HepG2 (cell line): Measurements from ENCODE around the gene RPS6KA2. TPM values are rescaled to one million over a fixed set of nuclear protein-coding genes. Genes with fewer than 3 reads are reported as not detected.
A peak's percentile ranks its signal among the peaks of the same experiment; 100 is the strongest.
"Not testable (repeated sequence)": the region's sequence is repeated elsewhere in the genome, so short reads cannot be mapped to it uniquely, and the experiment has no call there.

Source experiments
- ATAC-seq: fragments of 200-7000 bp; cut with Tn5 transposase; 3 replicates; pipeline ENCODE4 v1.9.1; 2020; ENCODE audit warnings: mild to moderate bottlenecking, moderate library complexity
- BruUV-seq: library from RNA; stranded (reverse); fragments of 400-500 nt; replicated peaks from 2 replicates; lab custom pipeline; 2021; lab: Mats Ljungman, UMichigan
- CTCF ChIA-PET: fragments of 300-600 bp; formaldehyde crosslinking; extraction: SDS; loops from one replicate; lab custom pipeline; 2021; ENCODE audit warnings: low total read pairs, inconsistent platforms, low intra/inter-chr PET ratio; lab: Yijun Ruan, JAX
- POLR2A ChIA-PET: fragments of 350-600 bp; sonication (Branson Sonifier 250); formaldehyde crosslinking; loops from one replicate; lab custom pipeline; 2020; ENCODE audit warnings: antibody characterized with exemption, inconsistent platforms; lab: Yijun Ruan, JAX
- DNase-seq: peaks from one replicate; pipeline ENCODE4 v3.0.0-alpha.2; 2015; ENCODE audit warnings: low spot score
- FAIRE-seq: peaks from 3 replicates; lab custom pipeline; 2011; peaks lifted over from hg19 to GRCh38; lab: Jason Lieb, UNC
- H2AFZ ChIP-seq: one replicate; pipeline ENCODE4 v1.6.1; 2011; ENCODE audit warnings: low read length, inconsistent platforms
- H3K27ac ChIP-seq: fragments of 300-600 bp; 3 replicates; pipeline ENCODE4 v1.8.0; 2011; ENCODE audit warnings: mixed run types, mild to moderate bottlenecking, mixed read lengths, low read length, inconsistent platforms; ENCODE audit not compliant: insufficient read depth; ENCODE audit errors: extremely low read length
- H3K27me3 ChIP-seq, 2 experiments: fragments of 200-600 bp in 1 of 2; 2 replicates in 1 of 2; 3 replicates in 1 of 2; pipeline versions ENCODE4 v1.6.0 to v1.8.0; 2011; ENCODE audit warnings: low read length in 2 of 2, mild to moderate bottlenecking in 2 of 2, moderate library complexity in 2 of 2, inconsistent platforms in 1 of 2; ENCODE audit not compliant: insufficient read depth in 2 of 2, control insufficient read depth in 1 of 2
- H3K36me3 ChIP-seq, 2 experiments: fragments of 200-600 bp in 1 of 2; replicated peaks in 1 of 2; 2 replicates in 1 of 2; 3 replicates in 1 of 2; pipeline versions ENCODE4 v1.5.1 to v1.8.0; 2011; ENCODE audit warnings: low read length in 2 of 2, inconsistent platforms in 1 of 2; ENCODE audit not compliant: insufficient read depth in 2 of 2, control insufficient read depth in 1 of 2
- H3K4me1 ChIP-seq: 2 replicates; pipeline ENCODE4 v1.5.1; 2012; ENCODE audit warnings: low read length, inconsistent platforms; ENCODE audit not compliant: insufficient read depth
- H3K4me2 ChIP-seq: 2 replicates; pipeline ENCODE4 v1.6.0; 2011; ENCODE audit warnings: low read depth, low read length, inconsistent platforms
- H3K4me3 ChIP-seq, 3 experiments: fragments of 200-600 bp in 1 of 3; sonication (generic), shearing (Covaris generic) in 1 of 3; replicated peaks in 1 of 3; 2 replicates each; pipeline ENCODE4 v1.5.1; 2011 to 2016; ENCODE audit warnings: low read length in 3 of 3, inconsistent platforms in 2 of 3, low read depth in 2 of 3, mild to moderate bottlenecking in 2 of 3, control low read depth in 1 of 3, mixed read lengths in 1 of 3; ENCODE audit not compliant: insufficient read depth in 1 of 3
- H3K79me2 ChIP-seq: one replicate; pipeline ENCODE4 v1.6.1; 2011; ENCODE audit warnings: low read length, inconsistent platforms; ENCODE audit not compliant: insufficient read depth
- H3K9ac ChIP-seq: 2 replicates; pipeline ENCODE4 v1.6.0; 2011; ENCODE audit warnings: mild to moderate bottlenecking, low read depth, low read length, inconsistent platforms; ENCODE audit not compliant: insufficient read depth
- H3K9me3 ChIP-seq: 2 replicates; pipeline ENCODE4 v1.5.1; 2012; ENCODE audit warnings: mild to moderate bottlenecking, low read length
- H4K20me1 ChIP-seq: 2 replicates; pipeline ENCODE4 v1.6.0; 2011; ENCODE audit warnings: inconsistent platforms, mild to moderate bottlenecking, low read length, moderate library complexity; ENCODE audit not compliant: insufficient read depth
- NFYB ChIP-seq: sonication (generic); formaldehyde crosslinking; IDR thresholded peaks from 2 replicates; pipeline ENCODE4 v1.4.0; 2020; ENCODE audit warnings: missing genetic modification reagents
- NFYC ChIP-seq: IDR thresholded peaks from 2 replicates; pipeline ENCODE4 v1.6.1; 2016; ENCODE audit warnings: missing genetic modification reagents, missing compliant biosample characterization
- POGZ ChIP-seq: sonication (generic); formaldehyde crosslinking; IDR thresholded peaks from 2 replicates; pipeline ENCODE4 v1.4.0; 2020; ENCODE audit warnings: mild to moderate bottlenecking, missing genetic modification reagents
- ZBTB38 ChIP-seq: sonication (generic); formaldehyde crosslinking; IDR thresholded peaks from 2 replicates; pipeline ENCODE4 v1.5.1; 2020; ENCODE audit warnings: mild to moderate bottlenecking, missing genetic modification reagents
- ZMYM4 ChIP-seq: sonication (generic); formaldehyde crosslinking; IDR thresholded peaks from 2 replicates; pipeline ENCODE4 v1.8.1; 2023; ENCODE audit warnings: mild to moderate bottlenecking, missing genetic modification reagents
- ZNF563 ChIP-seq: sonication (generic); formaldehyde crosslinking; IDR thresholded peaks from 2 replicates; pipeline ENCODE4 v1.8.0; 2022; ENCODE audit warnings: mild to moderate bottlenecking, moderate library complexity, missing genetic modification reagents
- ZNF687 ChIP-seq: sonication (generic); formaldehyde crosslinking; IDR thresholded peaks from 2 replicates; pipeline ENCODE4 v1.5.1; 2020; ENCODE audit warnings: mild to moderate bottlenecking, missing genetic modification reagents, moderate library complexity
- ZSCAN5A ChIP-seq: sonication (generic); formaldehyde crosslinking; IDR thresholded peaks from 2 replicates; pipeline ENCODE4 v1.8.0; 2022; ENCODE audit warnings: mild to moderate bottlenecking, missing genetic modification reagents, borderline replicate concordance
- WGBS: methylation state at CpG from one replicate; pipeline ENCODE4 v1.1.6; 2017; ENCODE audit warnings: low lambda C conversion rate; 5-methylcytosine and 5-hydroxymethylcytosine counted together
- in situ Hi-C: cut with HindIII; loops from 2 replicates; pipeline ENCODE4 v1.10.0; 2017; ENCODE audit warnings: low pct_unique_long_range_greater_than_20kb; ENCODE audit not compliant: extremely low pct_ligation_motif_present
- intact Hi-C: fragments of 100-400 bp; cut with micrococcal nuclease; formaldehyde crosslinking; loops from one replicate; pipeline ENCODE4 v1.10.0; 2022; ENCODE audit not compliant: unreplicated experiment
- polyA plus RNA-seq, 8 experiments: library from polyadenylated mRNA; depleted of rRNA in 3 of 8; stranded (reverse) in 7 of 8; unstranded in 1 of 8; fragments of >200 nt; fragmentation: Illumina TruSeq in 4 of 8; extraction: Trizol in 4 of 8; gene quantifications; 2 replicates each; pipeline versions ENCODE4 v1.2.1 to v1.2.3, GENCODE V29; 2011 to 2016; ENCODE audit warnings: low read depth in 4 of 8, missing spikeins in 1 of 8, mixed read lengths in 1 of 8; ENCODE audit not compliant: insufficient read depth in 1 of 8
- total RNA-seq, 5 experiments: library from RNA; depleted of rRNA; stranded (reverse); fragments of >200 nt; fragmentation: Illumina TruSeq; extraction: Trizol; gene quantifications; 2 replicates each; pipeline ENCODE4 v1.2.3, GENCODE V29; 2016; ENCODE audit warnings: low read depth in 1 of 5
- TF ChIP-seq, protein P1 (sequence below): sonication (generic); formaldehyde crosslinking; IDR thresholded peaks from 2 replicates; pipeline ENCODE4 v1.4.0; 2020; ENCODE audit warnings: missing genetic modification reagents, mild to moderate bottlenecking, borderline replicate concordance
- TF ChIP-seq, protein P2 (sequence below): sonication (generic); formaldehyde crosslinking; IDR thresholded peaks from 2 replicates; pipeline ENCODE4 v1.4.0; 2020; ENCODE audit warnings: missing genetic modification reagents

RPS6KA2 gene
- total and polyA plus RNA-seq, 2 of the 13 experiments (the other 11 are each of a cell fraction or from before 2014, with no cell fraction given), result 0.22 to 0.38 TPM

GRCh38 chr6:166392755-166393534 is 234.1 kb downstream of the RPS6KA2 start:
- WGBS, result 91% methylated on average over 22 of the region's 30 CpGs
- H3K36me3 ChIP-seq, H3K27me3 ChIP-seq, DNase-seq, H3K9me3 ChIP-seq, in situ Hi-C loops, BruUV-seq, H3K9ac ChIP-seq, H3K4me3 ChIP-seq, H3K79me2 ChIP-seq, ATAC-seq, H3K4me2 ChIP-seq, intact Hi-C loops, CTCF ChIA-PET, H2AFZ ChIP-seq, FAIRE-seq, H4K20me1 ChIP-seq: not testable (repeated sequence)
- peak overlapping the region; percentile 3 for H3K27ac ChIP-seq
- peaks cover 71% of the 10 kb centered on the region for H3K4me1 ChIP-seq
- POLR2A ChIA-PET, result interaction anchor here (1.6 to 2.6 kb wide), 3 partner anchors 10 to 50 kb away, joined by 3 to 8 read pairs (median 5); partner anchors contain the start of gene SFT2D1
- TF ChIP-seq POGZ (CRISPR knock-in tag) (peak; percentile 30; the same call in 1 of the 2 replicates), NFYC (CRISPR knock-in tag) (peak; percentile 76), ZNF563 (CRISPR knock-in tag) (0 out of 2 replicates have a peak, but pooled peaks have one; percentile 25), NFYB (CRISPR knock-in tag) (peak; percentile 80), ZSCAN5A (CRISPR knock-in tag) (0 out of 2 replicates have a peak, but pooled peaks have one; percentile 22), ZNF687 (CRISPR knock-in tag) (0 out of 2 replicates have a peak, but pooled peaks have one; percentile 37), ZMYM4 (CRISPR knock-in tag) (peak; percentile 77; the same call in 1 of the 2 replicates), ZBTB38 (CRISPR knock-in tag) (peak; percentile 99)
- TF ChIP-seq, protein P1, sequence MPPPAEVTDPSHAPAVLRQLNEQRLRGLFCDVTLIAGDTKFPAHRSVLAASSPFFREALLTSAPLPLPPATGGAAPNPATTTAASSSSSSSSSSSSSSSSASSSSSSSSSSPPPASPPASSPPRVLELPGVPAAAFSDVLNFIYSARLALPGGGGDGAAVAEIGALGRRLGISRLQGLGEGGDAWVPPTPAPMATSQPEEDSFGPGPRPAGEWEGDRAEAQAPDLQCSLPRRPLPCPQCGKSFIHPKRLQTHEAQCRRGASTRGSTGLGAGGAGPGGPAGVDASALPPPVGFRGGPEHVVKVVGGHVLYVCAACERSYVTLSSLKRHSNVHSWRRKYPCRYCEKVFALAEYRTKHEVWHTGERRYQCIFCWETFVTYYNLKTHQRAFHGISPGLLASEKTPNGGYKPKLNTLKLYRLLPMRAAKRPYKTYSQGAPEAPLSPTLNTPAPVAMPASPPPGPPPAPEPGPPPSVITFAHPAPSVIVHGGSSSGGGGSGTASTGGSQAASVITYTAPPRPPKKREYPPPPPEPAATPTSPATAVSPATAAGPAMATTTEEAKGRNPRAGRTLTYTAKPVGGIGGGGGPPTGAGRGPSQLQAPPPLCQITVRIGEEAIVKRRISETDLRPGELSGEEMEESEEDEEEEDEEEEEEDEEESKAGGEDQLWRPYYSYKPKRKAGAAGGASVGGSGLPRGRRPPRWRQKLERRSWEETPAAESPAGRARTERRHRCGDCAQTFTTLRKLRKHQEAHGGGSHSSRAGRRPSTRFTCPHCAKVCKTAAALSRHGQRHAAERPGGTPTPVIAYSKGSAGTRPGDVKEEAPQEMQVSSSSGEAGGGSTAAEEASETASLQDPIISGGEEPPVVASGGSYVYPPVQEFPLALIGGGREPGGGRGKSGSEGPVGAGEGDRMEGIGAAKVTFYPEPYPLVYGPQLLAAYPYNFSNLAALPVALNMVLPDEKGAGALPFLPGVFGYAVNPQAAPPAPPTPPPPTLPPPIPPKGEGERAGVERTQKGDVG (CRISPR knock-in tag), result peak; percentile 75; the same call in 1 of the 2 replicates
- TF ChIP-seq, protein P2, sequence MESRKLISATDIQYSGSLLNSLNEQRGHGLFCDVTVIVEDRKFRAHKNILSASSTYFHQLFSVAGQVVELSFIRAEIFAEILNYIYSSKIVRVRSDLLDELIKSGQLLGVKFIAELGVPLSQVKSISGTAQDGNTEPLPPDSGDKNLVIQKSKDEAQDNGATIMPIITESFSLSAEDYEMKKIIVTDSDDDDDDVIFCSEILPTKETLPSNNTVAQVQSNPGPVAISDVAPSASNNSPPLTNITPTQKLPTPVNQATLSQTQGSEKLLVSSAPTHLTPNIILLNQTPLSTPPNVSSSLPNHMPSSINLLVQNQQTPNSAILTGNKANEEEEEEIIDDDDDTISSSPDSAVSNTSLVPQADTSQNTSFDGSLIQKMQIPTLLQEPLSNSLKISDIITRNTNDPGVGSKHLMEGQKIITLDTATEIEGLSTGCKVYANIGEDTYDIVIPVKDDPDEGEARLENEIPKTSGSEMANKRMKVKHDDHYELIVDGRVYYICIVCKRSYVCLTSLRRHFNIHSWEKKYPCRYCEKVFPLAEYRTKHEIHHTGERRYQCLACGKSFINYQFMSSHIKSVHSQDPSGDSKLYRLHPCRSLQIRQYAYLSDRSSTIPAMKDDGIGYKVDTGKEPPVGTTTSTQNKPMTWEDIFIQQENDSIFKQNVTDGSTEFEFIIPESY (CRISPR knock-in tag), result peak; percentile 50; the same call in 1 of the 2 replicates
